Upper lobe of left lung (tissue), 6 donors: Measurements from ENCODE around the gene CENPX. TPM values are rescaled to one million over a fixed set of nuclear protein-coding genes. Genes with fewer than 3 reads are reported as not detected.

Source experiments
- ATAC-seq, 2 donors: fragments of 200-7000 bp; cut with Tn5 transposase; one replicate each; pipeline ENCODE4 v1.9.1; 2022; ENCODE audit warnings: mild to moderate bottlenecking in 2 of 2, moderate library complexity in 2 of 2; ENCODE audit not compliant: low FRiP score in 2 of 2
- DNase-seq, 2 donors: peaks; one replicate each; pipeline ENCODE4 v3.0.0-alpha.2; 2019 to 2020
- H3K27ac ChIP-seq, 4 donors: fragments of 200-600 bp; sonication (generic); one replicate each; pipeline ENCODE4 v1.5.1; 2016 to 2019
- H3K27me3 ChIP-seq, 4 donors: fragments of 200-600 bp; sonication (generic); one replicate each; pipeline ENCODE4 v1.5.1; 2017 to 2019
- H3K36me3 ChIP-seq, 4 donors: fragments of 200-600 bp; sonication (generic); one replicate each; pipeline ENCODE4 v1.5.1; 2016 to 2019
- H3K4me1 ChIP-seq, 4 donors: fragments of 200-600 bp; sonication (generic); one replicate each; pipeline ENCODE4 v1.5.1; 2018 to 2019
- H3K4me3 ChIP-seq, 4 donors: fragments of 200-600 bp; sonication (generic); one replicate each; pipeline ENCODE4 v1.5.1; 2017 to 2019; ENCODE audit warnings: mild to moderate bottlenecking in 2 of 4, moderate library complexity in 1 of 4
- H3K9me3 ChIP-seq, 4 donors: fragments of 200-600 bp; sonication (generic); one replicate each; pipeline ENCODE4 v1.5.1; 2018 to 2019
- CTCF ChIP-seq, 6 experiments: fragments of 450-650 bp in 4 of 6; fragments of 200-600 bp in 2 of 6; sonication (generic) in 2 of 6; IDR thresholded peaks; one replicate each; pipeline ENCODE4 v1.5.1; 2016 to 2019; ENCODE audit warnings: antibody characterized with exemption in 6 of 6
- EP300 ChIP-seq, 4 donors: sonication (generic); formaldehyde crosslinking; IDR thresholded peaks; one replicate each; pipeline ENCODE4 v1.5.1; 2017; ENCODE audit warnings: antibody characterized with exemption in 4 of 4, control low read depth in 2 of 4
- POLR2A ChIP-seq, 4 donors: fragments of 450-650 bp; IDR thresholded peaks; one replicate each; pipeline ENCODE4 v1.5.1; 2016 to 2017; ENCODE audit warnings: antibody characterized with exemption in 4 of 4, mild to moderate bottlenecking in 2 of 4
- POLR2AphosphoS5 ChIP-seq, 2 donors: sonication (generic); formaldehyde crosslinking; IDR thresholded peaks; one replicate each; pipeline ENCODE4 v1.5.1; 2017; ENCODE audit warnings: antibody characterized with exemption in 2 of 2
- WGBS, 2 donors: methylation state at CpG; one replicate each; pipeline ENCODE4 v1.1.5; 2017 to 2018; 5-methylcytosine and 5-hydroxymethylcytosine counted together
- total RNA-seq, 6 donors: library from RNA; depleted of rRNA in 4 of 6; stranded (reverse); fragments of >200 nt in 4 of 6; gene quantifications; one replicate each; pipeline versions ENCODE4 v1.1.0 to v1.2.1, GENCODE V29; 2016 to 2021
- donor health status: DM: no; HTN: no; CAD: no; lungs with moderate emphysema.
- donor health status: DM: no; HTN: yes; CAD: no; lungs with severe emphysema.

The CENPX gene
- total RNA-seq, 6 donors from 2014 or later = 24.1 to 60.5 (median 47.8) TPM

- peak overlapping the region in 2 of 4 donors; percentile 7 to 25 for H3K4me3 ChIP-seq
- peaks cover 0 to 13% (median 8%) of the 10 kb centered on the region in 4 donors for H3K36me3 ChIP-seq
- H3K27ac ChIP-seq = peak overlapping the region; percentile 48 to 79 (median 76)
Measured at GRCh38 chr17:81992306-81993102, 30.2 kb downstream of the CENPX start.

GRCh38 chr17:81991684-81992305 lies 30.9 kb downstream of the CENPX start:
- WGBS, 2 donors = 26 to 60% methylated on average over 5 to 19 of the region's 31 CpGs
- Histone ChIP-seq H3K4me3 (peak overlapping the region in 2 of 4 donors; percentile 7 to 25), H3K36me3 (peaks cover 0 to 11% (median 7%) of the 10 kb centered on the region in 4 donors), H3K9me3 (no peaks in the 10 kb centered on the region), H3K27ac (peak overlapping the region; percentile 51 to 79 (median 76)), H3K4me1 (peaks cover 21 to 48% (median 41%) of the 10 kb centered on the region in 4 donors), H3K27me3 (no peaks in the 10 kb centered on the region)
- DNase-seq (peak; percentile 95), ATAC-seq (peak; percentile 59 to 91)
- TF ChIP-seq POLR2AphosphoS5 (IDR thresholded peaks at IDR 0.05) (peak; percentile 13 to 51), CTCF (IDR thresholded peaks at IDR 0.05) (peak in 1 of 6 experiments; percentile 22), EP300 (IDR thresholded peaks at IDR 0.05) (no peak), POLR2A (IDR thresholded peaks at IDR 0.05) (peak in 1 of 4 donors; percentile 76)

More at GRCh38 chr17:81992306-81993102, 30.2 kb downstream of the CENPX start:
- DNase-seq (peak in 1 of 2 donors; percentile 69), ATAC-seq (no peak)
- peaks cover 21 to 48% (median 41%) of the 10 kb centered on the region in 4 donors for H3K4me1 ChIP-seq
- H3K27me3 ChIP-seq = no peaks in the 10 kb centered on the region
- 77 to 81% methylated on average over 15 to 29 of the region's 31 CpGs for WGBS, 2 donors
- TF ChIP-seq POLR2A (IDR thresholded peaks at IDR 0.05) (no peak), EP300 (IDR thresholded peaks at IDR 0.05) (no peak), CTCF (IDR thresholded peaks at IDR 0.05) (no peak), POLR2AphosphoS5 (IDR thresholded peaks at IDR 0.05) (no peak)
- H3K9me3 ChIP-seq = no peaks in the 10 kb centered on the region

- H3K27ac ChIP-seq = peak overlapping the region; percentile 51 to 79 (median 76)
- ATAC-seq = peak in 1 of 2 donors; percentile 2
- DNase-seq = peak in 1 of 2 donors; percentile 59
- no peaks in the 10 kb centered on the region for H3K9me3 ChIP-seq
- peaks cover 0 to 14% (median 3%) of the 10 kb centered on the region in 4 donors for H3K36me3 ChIP-seq
- 79 to 82% methylated on average over 9 to 25 of the region's 25 CpGs for WGBS, 2 donors
- H3K4me1 ChIP-seq = peaks cover 21 to 48% (median 41%) of the 10 kb centered on the region in 4 donors
- no peak overlapping the region for H3K4me3 ChIP-seq
- TF ChIP-seq EP300 (IDR thresholded peaks at IDR 0.05) = no peak
- TF ChIP-seq POLR2A (IDR thresholded peaks at IDR 0.05) = no peak
- no peaks in the 10 kb centered on the region for H3K27me3 ChIP-seq
Measured at GRCh38 chr17:81990836-81991683, 31.6 kb downstream of the CENPX start.

DNA sequence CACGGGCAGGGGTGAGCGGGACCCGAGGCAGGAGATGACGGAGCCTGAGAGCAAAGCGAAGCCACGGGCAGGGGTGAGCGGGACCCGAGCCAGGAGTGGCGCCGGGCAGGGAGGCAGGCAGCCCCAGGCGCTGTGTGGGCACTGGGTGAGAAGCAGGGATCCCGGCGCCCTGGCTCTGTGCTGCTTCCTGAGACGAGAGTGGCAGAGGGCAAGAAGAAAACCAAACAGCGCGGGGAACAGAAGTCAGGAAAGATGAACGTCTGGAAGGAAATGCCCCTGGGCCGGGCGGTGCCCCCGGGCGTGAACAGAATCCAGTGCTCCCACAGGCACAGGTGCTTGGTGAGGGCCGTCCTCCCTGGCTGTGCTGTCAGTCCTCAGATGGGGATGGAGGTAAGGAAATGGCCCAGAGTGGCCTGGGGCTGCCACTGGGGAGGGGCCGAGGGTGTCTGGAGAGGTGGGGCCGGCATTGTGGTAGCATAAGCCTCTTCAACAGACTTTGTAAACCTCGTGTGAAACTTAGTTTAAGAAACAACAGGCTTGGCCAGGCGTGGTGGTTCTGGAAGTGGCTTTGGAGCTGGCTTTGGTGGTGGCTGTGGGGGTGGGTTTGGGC lies 35.4 kb downstream of the CENPX start:
- WGBS, 2 donors = 80 to 87% methylated on average over 25 to 26 of the region's 26 CpGs
- no peak overlapping the region for H3K4me3 ChIP-seq
- peak in 1 of 2 donors; percentile 81 for DNase-seq
- no peak for TF ChIP-seq POLR2AphosphoS5 (IDR thresholded peaks at IDR 0.05)
- no peak for TF ChIP-seq EP300 (IDR thresholded peaks at IDR 0.05)
- no peak for TF ChIP-seq POLR2A (IDR thresholded peaks at IDR 0.05)
- no peak for TF ChIP-seq CTCF (IDR thresholded peaks at IDR 0.05)
- H3K4me1 ChIP-seq = peaks cover 13 to 17% (median 16%) of the 10 kb centered on the region in 4 donors
- no peaks in the 10 kb centered on the region for H3K9me3 ChIP-seq
- no peaks in the 10 kb centered on the region for H3K27me3 ChIP-seq
- H3K27ac ChIP-seq = no peak overlapping the region
- peaks cover 7 to 45% (median 27%) of the 10 kb centered on the region in 4 donors for H3K36me3 ChIP-seq
- ATAC-seq = no peak
